K562 (cell line): ENCODE measurements around the gene TIMP4.

Experiments used
- ARID2 ChIP-seq: fragments of 450-650 bp; IDR thresholded peaks from 2 replicates; pipeline ENCODE4 v1.6.1; 2017; ENCODE audit warnings: antibody characterized with exemption, mild to moderate bottlenecking
- BMI1 ChIP-seq: fragments of 150-350 bp; IDR thresholded peaks from 2 replicates; pipeline ENCODE4 v1.6.1; 2014; ENCODE audit warnings: low read length
- MAZ ChIP-seq, 2 experiments: fragments of 450-650 bp in 1 of 2; sonication (generic) in 1 of 2; formaldehyde crosslinking; IDR thresholded peaks in 1 of 2; conservative IDR thresholded peaks in 1 of 2; 2 replicates each; pipeline versions ENCODE4 v1.4.0 to v1.5.0; 2020; ENCODE audit warnings: mild to moderate bottlenecking in 1 of 2, missing genetic modification reagents in 1 of 2
- MTF1 ChIP-seq: fragments of 250-450 bp; sonication (Bioruptor Pico); IDR thresholded peaks from 2 replicates; pipeline ENCODE4 v1.9.0; 2021; ENCODE audit warnings: moderate library complexity, mild to moderate bottlenecking, inconsistent platforms, borderline replicate concordance
- RCOR1 ChIP-seq, 2 experiments: IDR thresholded peaks; 2 replicates each; pipeline ENCODE4 v1.6.1; 2012; ENCODE audit warnings: low read depth in 2 of 2, low read length in 2 of 2, borderline replicate concordance in 1 of 2, improper control_type of control experiment in 1 of 2
- SPI1 ChIP-seq: IDR thresholded peaks from 2 replicates; pipeline ENCODE4 v1.6.1; 2011; ENCODE audit warnings: low read depth, low read length, control low read depth, borderline replicate concordance
- TRIM24 ChIP-seq, 2 experiments: fragments of 450-650 bp; IDR thresholded peaks; 2 replicates each; pipeline ENCODE4 v1.6.1; 2016
- ZNF232 ChIP-seq: sonication (generic); formaldehyde crosslinking; IDR thresholded peaks from 2 replicates; pipeline ENCODE4 v1.8.0; 2022; ENCODE audit warnings: mild to moderate bottlenecking, missing genetic modification reagents
- TF ChIP-seq, protein P1 (sequence below), 3 experiments: IDR thresholded peaks in 2 of 3; conservative IDR thresholded peaks in 1 of 3; 2 replicates each; pipeline ENCODE4 v1.5.1; 2011 to 2012; ENCODE audit warnings: low read length in 3 of 3, mild to moderate bottlenecking in 3 of 3, control low read depth in 2 of 3, improper control_type of control experiment in 1 of 3, inconsistent platforms in 1 of 3, low read depth in 1 of 3, mixed read lengths in 1 of 3, moderate library complexity in 1 of 3; ENCODE audit not compliant: insufficient read depth in 2 of 3

DNA sequence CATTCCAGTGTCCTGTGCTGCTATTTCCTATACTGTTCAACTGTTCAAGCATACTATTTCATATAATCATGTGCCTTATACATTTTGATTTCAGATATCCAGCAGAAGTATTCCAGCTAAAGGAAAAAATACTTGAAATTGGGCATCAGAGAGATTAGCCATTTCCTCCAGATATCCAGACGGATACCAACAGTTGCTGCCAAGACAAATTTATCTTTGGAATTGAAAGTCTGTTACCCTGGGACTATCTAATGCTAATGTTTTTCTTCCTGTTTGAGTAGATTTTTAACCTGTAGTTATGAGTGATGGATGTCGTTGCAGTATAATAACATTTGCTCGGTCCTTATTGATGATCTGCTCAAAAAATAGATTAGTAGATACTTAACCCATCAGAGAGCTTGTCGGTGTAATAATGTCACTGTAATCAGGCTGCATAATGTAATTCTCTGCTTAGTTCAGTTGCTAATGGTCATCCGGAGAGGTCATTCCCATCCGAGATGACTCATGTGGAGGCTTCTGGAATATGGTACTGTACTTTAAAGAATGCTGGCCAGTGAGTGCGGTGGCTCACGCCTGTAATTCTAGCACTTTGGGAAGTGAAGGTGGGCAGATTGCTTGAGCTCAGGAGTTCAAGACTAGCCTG is 51.5 kb downstream of the TIMP4 start:
- TF ChIP-seq MAZ (CRISPR knock-in tag; conservative IDR thresholded peaks at IDR 0.05 in 1 of 2, IDR thresholded peaks at IDR 0.05 in 1 of 2) (no peak), ARID2 (no peak), BMI1 (no peak), MTF1 (CRISPR knock-in tag) (no peak), SPI1 (no peak), ZNF232 (CRISPR knock-in tag) (no peak), RCOR1 (IDR thresholded peaks at IDR 0.05; ENCODE audit: borderline replicate concordance in 1 of 2, low read depth in 2 of 2, low read length in 2 of 2) (no peak), TRIM24 (IDR thresholded peaks at IDR 0.05) (no peak)
- TF ChIP-seq, protein P1, sequence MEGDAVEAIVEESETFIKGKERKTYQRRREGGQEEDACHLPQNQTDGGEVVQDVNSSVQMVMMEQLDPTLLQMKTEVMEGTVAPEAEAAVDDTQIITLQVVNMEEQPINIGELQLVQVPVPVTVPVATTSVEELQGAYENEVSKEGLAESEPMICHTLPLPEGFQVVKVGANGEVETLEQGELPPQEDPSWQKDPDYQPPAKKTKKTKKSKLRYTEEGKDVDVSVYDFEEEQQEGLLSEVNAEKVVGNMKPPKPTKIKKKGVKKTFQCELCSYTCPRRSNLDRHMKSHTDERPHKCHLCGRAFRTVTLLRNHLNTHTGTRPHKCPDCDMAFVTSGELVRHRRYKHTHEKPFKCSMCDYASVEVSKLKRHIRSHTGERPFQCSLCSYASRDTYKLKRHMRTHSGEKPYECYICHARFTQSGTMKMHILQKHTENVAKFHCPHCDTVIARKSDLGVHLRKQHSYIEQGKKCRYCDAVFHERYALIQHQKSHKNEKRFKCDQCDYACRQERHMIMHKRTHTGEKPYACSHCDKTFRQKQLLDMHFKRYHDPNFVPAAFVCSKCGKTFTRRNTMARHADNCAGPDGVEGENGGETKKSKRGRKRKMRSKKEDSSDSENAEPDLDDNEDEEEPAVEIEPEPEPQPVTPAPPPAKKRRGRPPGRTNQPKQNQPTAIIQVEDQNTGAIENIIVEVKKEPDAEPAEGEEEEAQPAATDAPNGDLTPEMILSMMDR (IDR thresholded peaks at IDR 0.05 in 2 of 3, conservative IDR thresholded peaks at IDR 0.05 in 1 of 3; ENCODE audit: insufficient read depth in 2 of 3, low read depth in 1 of 3, low read length in 3 of 3) = no peak
